Neural progenitor cell (in vitro differentiated cells): ENCODE measurements around the gene GALNT13.

Source experiments
- CTCF ChIP-seq: fragments of 200-600 bp; sonication (generic); IDR thresholded peaks from 2 replicates; pipeline ENCODE4 v1.5.1; 2017; ENCODE audit warnings: antibody characterized with exemption, mild to moderate bottlenecking
- EZH2 ChIP-seq: fragments of 200-600 bp; sonication (generic); IDR thresholded peaks from 2 replicates; pipeline ENCODE4 v1.6.1; 2017; ENCODE audit warnings: antibody characterized with exemption, mild to moderate bottlenecking, moderate library complexity
- EZH2phosphoT487 ChIP-seq: fragments of 200-600 bp; sonication (generic); IDR thresholded peaks from 2 replicates; pipeline ENCODE4 v1.6.1; 2017; ENCODE audit warnings: antibody characterized with exemption

GRCh38 chr2:153944800-153945199 lies 73.1 kb downstream of the GALNT13 start:
- TF ChIP-seq CTCF = no peak
- TF ChIP-seq EZH2 = no peak
- no peak for TF ChIP-seq EZH2phosphoT487
